Mucosa of stomach (tissue), 1 donor: ENCODE data around the gene KRTAP5-8.
"Not testable (repeated sequence)": the region's sequence is repeated elsewhere in the genome, so short reads cannot be mapped to it uniquely, and the experiment has no call there.

Experiments
- H3K27me3 ChIP-seq: one replicate; pipeline ENCODE4 v1.7.0; 2013; ENCODE audit warnings: mild to moderate bottlenecking, low read length; ENCODE audit not compliant: control insufficient read depth, insufficient read depth
- H3K36me3 ChIP-seq: one replicate; pipeline ENCODE4 v1.7.0; 2013; ENCODE audit warnings: low read length; ENCODE audit not compliant: control insufficient read depth, insufficient read depth
- H3K4me1 ChIP-seq: one replicate; pipeline ENCODE4 v1.7.0; 2013; ENCODE audit warnings: mild to moderate bottlenecking, low read length; ENCODE audit not compliant: control insufficient read depth, insufficient read depth
- H3K4me3 ChIP-seq: one replicate; pipeline ENCODE4 v1.7.0; 2013; ENCODE audit warnings: low read length
- H3K9ac ChIP-seq: one replicate; pipeline ENCODE4 v1.7.0; 2013; ENCODE audit warnings: mild to moderate bottlenecking, low read length, moderate library complexity
- H3K9me3 ChIP-seq: one replicate; pipeline ENCODE4 v1.7.0; 2013; ENCODE audit warnings: mild to moderate bottlenecking, low read length, moderate library complexity; ENCODE audit not compliant: control insufficient read depth
- donor health status: Pancreatic carcinoma.

KRTAP5-8 gene, protein sequence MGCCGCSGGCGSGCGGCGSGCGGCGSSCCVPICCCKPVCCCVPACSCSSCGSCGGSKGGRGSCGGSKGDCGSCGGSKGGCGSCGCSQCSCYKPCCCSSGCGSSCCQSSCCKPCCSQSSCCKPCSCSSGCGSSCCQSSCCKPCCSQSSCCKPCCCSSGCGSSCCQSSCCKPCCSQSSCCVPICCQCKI

GRCh38 chr11:71537977-71538665 lies at the start of gene KRTAP5-8:
Gene KRTAP5-8 (plus strand): TSS chr11:71538025. CDS start chr11:71538056, 31 bp downstream.
- H3K4me3 ChIP-seq, H3K9me3 ChIP-seq: not testable (repeated sequence)

DNA sequence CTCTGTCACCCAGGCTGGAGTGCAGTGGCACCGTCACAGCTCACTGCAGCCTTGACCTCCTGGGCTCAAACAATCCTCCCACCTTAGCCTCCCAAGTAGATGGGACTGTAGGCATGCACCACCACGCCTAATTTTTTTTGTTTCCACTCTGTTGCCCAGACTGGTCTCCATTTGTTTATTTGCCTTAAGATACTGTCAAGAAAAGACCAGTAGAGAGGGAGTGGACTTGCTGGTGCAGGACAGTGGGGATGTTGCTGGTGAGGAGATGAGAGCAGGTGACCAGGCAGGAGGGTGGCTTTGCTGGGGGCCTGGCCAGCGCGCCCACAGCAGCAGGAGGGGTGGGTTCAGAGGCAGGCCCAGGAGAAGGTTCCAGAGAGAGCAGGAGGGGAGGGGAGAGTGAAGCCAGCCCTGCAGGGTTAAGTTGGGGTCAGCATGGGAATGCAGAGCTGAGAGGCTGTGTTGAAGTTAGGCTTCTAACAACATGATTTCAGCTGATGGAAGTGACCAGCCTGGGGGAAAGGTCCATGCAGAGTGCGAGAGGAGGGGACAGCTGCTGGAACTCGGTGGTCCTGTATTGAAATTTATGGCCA lies 49.0 kb upstream of the KRTAP5-8 start:
- Histone ChIP-seq H3K9ac (no peak overlapping the region), H3K27me3 (no peaks in the 10 kb centered on the region), H3K4me3 (no peak overlapping the region), H3K4me1 (no peaks in the 10 kb centered on the region), H3K36me3 (peaks cover 11% of the 10 kb centered on the region), H3K9me3 (no peaks in the 10 kb centered on the region)

More at GRCh38 chr11:71537977-71538665, at the start of gene KRTAP5-8:
- H3K9ac ChIP-seq, H3K36me3 ChIP-seq, H3K27me3 ChIP-seq, H3K4me1 ChIP-seq: not testable (repeated sequence)

DNA sequence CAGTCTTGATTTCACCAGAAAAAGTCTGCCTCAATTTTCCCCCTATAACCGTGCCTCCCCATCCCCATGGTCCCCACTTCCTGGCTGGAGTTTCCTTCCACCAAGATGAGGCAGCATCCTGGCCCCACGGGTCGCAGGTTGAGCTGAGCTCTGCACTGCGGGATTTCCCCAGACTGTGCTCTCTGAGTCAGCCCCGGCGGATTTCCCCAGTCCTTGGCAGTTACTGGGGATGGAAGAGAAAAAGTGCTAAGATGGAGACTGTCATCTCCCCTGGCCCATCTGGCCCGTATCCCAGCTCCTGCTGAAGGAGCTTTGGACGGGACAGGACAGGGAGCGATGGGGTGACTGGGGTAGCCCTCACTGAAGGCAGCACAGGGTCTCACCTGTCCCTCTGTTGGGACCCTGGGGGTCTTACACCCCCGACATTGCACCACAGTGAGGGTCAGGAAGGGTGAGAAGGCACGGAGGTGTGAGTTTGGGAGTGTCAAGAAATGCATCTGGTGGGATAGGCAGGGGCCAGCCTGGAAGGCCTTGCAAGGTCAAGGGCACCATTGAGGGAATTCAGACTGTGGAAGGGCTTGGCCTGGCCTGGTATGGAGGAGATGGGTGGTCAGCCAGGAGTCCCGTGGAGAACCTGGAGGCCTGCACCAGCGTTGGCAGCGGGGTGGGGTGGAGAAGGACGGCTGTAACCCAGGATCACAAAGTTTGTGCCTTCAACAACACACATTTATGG lies 48.3 kb upstream of the KRTAP5-8 start:
- Histone ChIP-seq H3K4me3 (no peak overlapping the region), H3K9ac (no peak overlapping the region), H3K4me1 (no peaks in the 10 kb centered on the region), H3K27me3 (no peaks in the 10 kb centered on the region), H3K36me3 (peaks cover 9% of the 10 kb centered on the region), H3K9me3 (no peaks in the 10 kb centered on the region)

DNA sequence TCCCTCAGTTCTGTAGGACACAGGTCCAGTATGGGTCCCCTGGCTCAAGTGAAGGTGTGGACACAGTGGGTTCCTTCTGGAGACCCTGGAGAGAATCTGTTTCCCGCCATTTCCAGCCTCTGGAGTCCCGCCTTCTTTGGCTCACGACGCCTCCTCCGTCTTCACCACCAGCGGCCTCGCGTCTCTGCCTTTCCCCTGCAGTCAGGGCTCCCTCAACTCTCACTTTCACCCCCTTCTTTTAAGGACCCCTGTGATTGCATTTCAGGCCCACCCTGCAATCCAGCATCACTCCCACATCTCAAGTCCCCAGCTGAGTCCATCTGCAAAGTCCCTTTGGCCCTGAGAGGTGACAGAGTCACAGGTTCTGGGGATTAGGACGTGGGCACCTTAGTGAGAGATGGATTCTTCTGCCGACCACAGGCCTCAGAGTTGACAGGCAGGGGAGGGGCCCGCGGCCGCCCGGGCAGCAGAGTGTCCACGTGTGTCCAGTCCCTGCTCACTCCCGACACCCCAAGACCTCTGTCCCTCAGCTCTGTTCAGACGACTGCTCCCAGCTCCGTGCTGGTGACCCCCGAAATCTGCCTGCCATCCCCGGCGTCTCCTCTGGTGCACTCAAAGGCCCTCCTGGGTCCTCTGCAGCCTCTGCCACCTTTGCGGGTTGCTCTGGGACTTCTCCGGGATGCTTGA lies 47.6 kb upstream of the KRTAP5-8 start:
- Histone ChIP-seq H3K27me3 (no peaks in the 10 kb centered on the region), H3K4me1 (no peaks in the 10 kb centered on the region), H3K36me3 (peaks cover 9% of the 10 kb centered on the region), H3K9me3 (no peaks in the 10 kb centered on the region), H3K4me3 (no peak overlapping the region), H3K9ac (no peak overlapping the region)

DNA sequence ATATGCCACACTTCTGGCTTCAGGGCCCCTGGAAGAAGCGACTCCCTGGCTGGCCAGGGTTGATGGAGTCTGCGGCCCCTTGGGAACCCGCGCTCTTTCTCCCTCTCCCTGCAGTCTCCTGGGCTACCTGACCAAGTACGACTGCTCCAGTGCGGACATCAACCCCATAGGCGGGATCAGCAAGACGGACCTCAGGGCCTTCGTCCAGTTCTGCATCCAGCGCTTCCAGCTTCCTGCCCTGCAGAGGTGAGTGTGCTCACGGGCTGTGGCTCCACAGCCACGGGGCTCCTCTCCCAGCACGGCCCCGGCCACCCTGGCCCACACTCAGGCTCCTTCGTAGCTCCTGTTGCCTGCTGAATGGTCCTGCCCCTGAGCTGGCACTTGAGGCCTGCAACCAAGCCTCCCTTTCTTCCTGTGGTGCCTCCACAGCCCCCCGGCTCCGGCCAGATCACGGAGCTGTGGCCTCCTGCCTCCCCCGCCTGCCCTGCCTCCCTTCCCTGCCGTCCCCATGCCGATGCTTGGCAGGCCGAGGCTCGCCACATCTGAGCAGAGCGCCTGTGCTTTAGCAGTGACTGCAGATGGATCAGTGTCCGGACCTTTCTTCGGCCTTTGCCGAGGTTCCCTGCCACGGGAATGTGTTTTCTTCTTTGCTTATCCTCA lies 47.0 kb upstream of the KRTAP5-8 start:
- Histone ChIP-seq H3K27me3 (no peaks in the 10 kb centered on the region), H3K9ac (no peak overlapping the region), H3K4me1 (no peaks in the 10 kb centered on the region), H3K36me3 (peaks cover 9% of the 10 kb centered on the region), H3K4me3 (no peak overlapping the region), H3K9me3 (no peaks in the 10 kb centered on the region)

GRCh38 chr11:71491531-71491930 lies 46.3 kb upstream of the KRTAP5-8 start:
- no peaks in the 10 kb centered on the region for H3K27me3 ChIP-seq
- H3K36me3 ChIP-seq, result peaks cover 4% of the 10 kb centered on the region
- H3K9ac ChIP-seq, result no peak overlapping the region
- no peak overlapping the region for H3K4me3 ChIP-seq
- H3K4me1 ChIP-seq, result no peaks in the 10 kb centered on the region
- no peaks in the 10 kb centered on the region for H3K9me3 ChIP-seq

GRCh38 chr11:71491940-71492339 lies 45.9 kb upstream of the KRTAP5-8 start:
- Histone ChIP-seq H3K9me3 (no peaks in the 10 kb centered on the region), H3K27me3 (no peaks in the 10 kb centered on the region), H3K36me3 (peaks cover 4% of the 10 kb centered on the region), H3K9ac (no peak overlapping the region), H3K4me3 (no peak overlapping the region), H3K4me1 (no peaks in the 10 kb centered on the region)

- Histone ChIP-seq H3K9ac (no peak overlapping the region), H3K36me3 (peaks cover 10% of the 10 kb centered on the region)
Observed at GRCh38 chr11:71495286-71496230, 42.3 kb upstream of the KRTAP5-8 start.

DNA sequence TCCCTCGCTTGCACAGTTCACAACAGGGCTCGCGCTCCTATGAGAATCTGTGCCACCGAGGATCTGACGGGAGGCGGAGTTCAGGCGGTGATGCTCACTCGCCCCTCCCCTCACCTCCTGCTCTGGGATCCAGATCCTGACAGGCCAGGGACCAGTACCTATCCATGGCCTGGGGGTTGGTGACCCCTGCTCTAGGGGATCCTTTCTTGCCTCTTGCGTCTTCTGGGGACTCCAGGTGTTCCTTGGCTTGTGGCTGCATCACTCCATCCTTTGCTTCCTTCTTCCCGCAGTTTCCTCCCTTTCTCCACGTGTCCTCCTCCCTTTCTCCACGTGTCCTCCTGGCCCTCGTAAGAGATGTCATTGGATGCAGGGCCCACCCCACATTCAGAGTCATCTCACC lies 41.4 kb upstream of the KRTAP5-8 start:
- H3K9ac ChIP-seq, result no peak overlapping the region
- no peaks in the 10 kb centered on the region for H3K9me3 ChIP-seq
- no peaks in the 10 kb centered on the region for H3K27me3 ChIP-seq
- H3K4me3 ChIP-seq, result no peak overlapping the region
- H3K36me3 ChIP-seq, result peaks cover 13% of the 10 kb centered on the region
- peaks cover 5% of the 10 kb centered on the region for H3K4me1 ChIP-seq

More at GRCh38 chr11:71495286-71496230, 42.3 kb upstream of the KRTAP5-8 start:
- Histone ChIP-seq H3K27me3 (no peaks in the 10 kb centered on the region), H3K4me1 (peaks cover 4% of the 10 kb centered on the region), H3K4me3 (no peak overlapping the region), H3K9me3 (no peaks in the 10 kb centered on the region)

- H3K4me1 ChIP-seq, result peaks cover 5% of the 10 kb centered on the region
- no peak overlapping the region for H3K4me3 ChIP-seq
- H3K36me3 ChIP-seq, result peaks cover 13% of the 10 kb centered on the region
- no peaks in the 10 kb centered on the region for H3K27me3 ChIP-seq
- no peak overlapping the region for H3K9ac ChIP-seq
- no peaks in the 10 kb centered on the region for H3K9me3 ChIP-seq
Observed at GRCh38 chr11:71498091-71498490, 39.7 kb upstream of the KRTAP5-8 start.
